Activated CD4-positive, alpha-beta T cell treated with anti-CD3 and anti-CD28 coated beads for 24 hours (primary cell): ENCODE measurements around the gene TP63.
"Not testable (repeated sequence)": the region's sequence is repeated elsewhere in the genome, so short reads cannot be mapped to it uniquely, and the experiment has no call there.

Source experiments
- DNase-seq, 2 donors: peaks; one replicate each; pipeline ENCODE4 v3.0.0-alpha.2; 2020; ENCODE audit warnings: low read depth in 2 of 2

Gene TP63

GRCh38 chr3:189631373-189631408 is at the start of gene TP63:
TP63 (plus strand) TSS chr3:189631389; CDS start chr3:189631516, 127 bp downstream.
- no peak for DNase-seq

- no peak for DNase-seq
Measured at GRCh38 chr3:189582179-189582578, 49.0 kb upstream of the TP63 start.

DNA sequence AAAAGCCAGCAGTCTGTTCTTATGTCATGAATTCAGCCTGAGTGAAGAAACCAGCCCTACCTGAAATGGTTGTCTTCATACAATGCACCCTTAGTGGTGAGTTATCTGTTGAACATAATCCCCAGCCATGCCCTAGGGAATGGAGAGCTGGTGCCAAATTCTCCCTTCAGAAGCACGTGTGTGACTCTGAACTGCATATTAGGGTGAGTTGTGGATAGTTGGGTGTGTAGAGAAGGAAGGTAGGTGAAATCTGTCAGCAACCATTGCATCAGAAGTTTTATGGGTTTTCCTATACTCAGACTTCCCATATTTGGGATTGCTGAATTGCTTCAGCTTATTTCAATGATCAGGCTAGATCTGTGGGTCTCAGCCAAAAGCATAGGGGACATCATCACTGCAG is 46.5 kb upstream of the TP63 start:
- DNase-seq = no peak

DNA sequence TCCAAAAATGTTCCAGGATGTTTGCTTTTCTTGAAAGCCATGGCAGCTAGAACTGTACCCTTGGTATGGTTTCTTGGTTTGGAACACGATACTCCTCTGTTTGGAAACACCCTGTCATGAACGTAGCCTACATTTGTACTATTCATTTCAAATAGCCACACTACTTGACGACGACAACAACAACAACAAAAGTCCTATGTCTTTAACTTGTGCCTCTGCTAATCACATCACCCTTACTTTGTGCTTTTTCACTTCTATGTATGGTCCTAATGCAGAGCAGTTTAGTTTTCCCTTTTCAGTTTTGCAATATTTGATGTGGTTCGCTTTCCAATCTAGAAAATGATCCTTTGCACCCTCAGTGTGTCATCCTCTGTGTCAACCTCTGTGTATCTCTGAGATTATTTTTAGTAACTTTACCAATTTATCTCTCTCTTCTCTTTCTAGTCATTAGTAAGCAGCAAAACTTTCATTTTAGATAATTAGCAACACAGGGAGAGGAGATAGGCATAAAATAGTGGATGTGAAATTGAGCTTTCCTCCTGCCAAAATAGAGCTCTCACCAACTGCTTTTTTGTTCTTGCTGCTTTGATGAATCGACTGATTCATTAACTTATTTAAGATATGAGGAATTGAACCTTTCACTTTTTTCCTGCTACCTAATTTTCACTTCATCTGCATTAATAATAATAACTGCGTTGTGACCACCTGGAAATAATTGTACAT is 44.1 kb upstream of the TP63 start:
- DNase-seq = no peak

- no peak for DNase-seq
Measured at GRCh38 chr3:189587664-189588040, 43.5 kb upstream of the TP63 start.

GRCh38 chr3:189588070-189588469 is 43.1 kb upstream of the TP63 start:
- no peak for DNase-seq

GRCh38 chr3:189588475-189589178 is 42.6 kb upstream of the TP63 start:
- DNase-seq = no peak

DNA sequence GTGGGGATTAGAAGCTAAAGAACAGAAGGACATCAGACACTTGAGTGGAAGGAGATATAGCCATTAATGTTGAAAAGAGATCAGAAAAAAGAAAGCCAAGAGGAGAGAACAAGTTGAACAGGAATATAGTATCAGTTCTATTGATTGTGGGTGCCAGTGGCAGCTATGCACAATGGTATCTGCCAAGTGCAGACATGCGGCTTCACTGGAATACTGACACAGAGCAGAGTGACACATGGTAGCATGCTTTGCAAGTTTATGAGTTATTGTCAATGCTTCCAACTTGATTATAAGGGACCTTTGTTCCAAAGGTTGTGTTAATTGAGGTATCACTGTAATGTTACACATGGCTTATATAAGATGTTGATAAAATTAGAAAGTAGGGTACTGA is 42.0 kb upstream of the TP63 start:
- no peak for DNase-seq

GRCh38 chr3:189590223-189590622 is 41.0 kb upstream of the TP63 start:
- DNase-seq = no peak

DNA sequence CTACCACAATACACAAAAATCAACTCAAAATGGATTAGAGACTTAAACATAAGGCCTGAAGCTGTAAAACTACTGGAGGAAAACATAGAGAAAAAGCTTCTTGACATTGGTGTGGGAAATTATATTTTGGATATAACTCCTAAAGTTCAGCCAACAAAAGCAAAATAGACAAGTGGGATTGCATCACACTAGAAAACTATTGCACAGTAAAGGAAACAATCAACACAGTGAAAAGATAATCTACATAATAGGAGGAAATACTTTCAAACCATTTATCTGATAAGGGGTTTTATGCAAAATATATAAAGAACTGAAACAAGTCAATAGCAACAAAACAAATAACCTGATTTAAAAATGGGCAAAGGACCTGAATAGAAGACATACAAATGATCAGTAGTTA is 37.6 kb upstream of the TP63 start:
- no peak for DNase-seq

DNA sequence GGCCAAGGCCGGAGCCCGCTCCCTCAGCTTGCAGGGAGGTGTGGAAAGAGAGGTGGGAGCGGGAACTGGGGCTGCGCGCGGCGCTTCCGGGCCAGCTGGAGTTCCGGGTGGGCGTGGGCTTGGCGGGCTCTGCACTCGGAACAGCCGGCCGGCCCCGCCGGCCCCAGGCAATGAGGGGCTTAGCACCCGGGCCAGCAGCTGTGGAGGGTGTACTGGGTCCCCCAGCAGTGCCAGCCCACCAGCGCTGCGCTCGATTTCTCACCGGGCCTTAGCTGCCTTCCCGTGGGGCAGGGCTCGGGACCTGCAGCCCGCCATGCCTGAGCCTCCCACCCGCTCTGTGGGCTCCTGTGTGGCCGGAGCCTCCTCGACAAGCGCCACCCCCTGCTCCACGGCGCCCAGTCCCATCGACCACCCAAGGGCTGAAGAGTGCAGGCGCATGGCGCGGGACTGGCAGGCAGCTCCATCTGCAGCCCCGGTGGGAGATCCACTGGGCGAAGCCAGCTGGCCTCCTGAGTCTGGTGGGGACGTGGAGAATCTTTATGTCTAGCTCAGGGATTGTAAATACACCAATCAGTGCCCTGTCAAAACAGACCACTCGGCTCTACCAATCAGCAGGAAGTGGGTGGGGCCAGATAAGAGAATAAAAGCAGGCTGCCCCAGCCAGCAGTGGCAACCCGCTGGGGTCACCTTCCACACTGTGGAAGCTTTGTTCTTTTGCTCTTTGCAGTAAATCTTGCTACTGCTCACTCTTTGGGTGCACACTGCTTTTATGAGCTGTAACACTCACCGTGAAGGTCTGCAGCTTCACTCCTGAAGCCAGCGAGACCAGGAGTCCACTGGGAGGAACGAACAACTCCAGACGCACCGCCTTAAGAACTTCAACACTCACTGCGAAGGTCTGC is 34.9 kb upstream of the TP63 start:
- DNase-seq = not testable (repeated sequence)

DNA sequence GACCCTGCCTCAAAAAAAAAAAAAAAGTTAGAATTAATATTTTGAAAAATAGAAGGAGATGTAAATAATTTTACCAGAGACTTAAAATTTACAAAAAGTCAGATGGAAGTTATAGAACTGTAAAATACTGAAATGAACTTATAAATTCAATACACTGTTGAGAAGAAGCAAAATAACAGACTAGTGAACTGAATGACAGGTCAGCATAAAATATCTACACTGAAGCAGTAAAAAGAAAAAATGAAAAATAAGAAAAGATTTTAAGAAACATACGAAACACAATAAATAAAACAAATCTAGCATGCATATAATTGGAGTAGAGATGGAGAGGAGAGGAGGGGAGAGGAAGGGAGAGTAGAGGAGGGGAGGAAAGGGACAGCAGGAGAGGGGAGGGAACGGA is 33.3 kb upstream of the TP63 start:
- no peak for DNase-seq

- DNase-seq = no peak
Measured at GRCh38 chr3:189598530-189599225, 32.5 kb upstream of the TP63 start.

GRCh38 chr3:189602471-189602870 is 28.7 kb upstream of the TP63 start:
- no peak for DNase-seq

- no peak for DNase-seq
Measured at GRCh38 chr3:189605717-189606116, 25.5 kb upstream of the TP63 start.

- no peak for DNase-seq
Measured at GRCh38 chr3:189606774-189607173, 24.4 kb upstream of the TP63 start.

DNA sequence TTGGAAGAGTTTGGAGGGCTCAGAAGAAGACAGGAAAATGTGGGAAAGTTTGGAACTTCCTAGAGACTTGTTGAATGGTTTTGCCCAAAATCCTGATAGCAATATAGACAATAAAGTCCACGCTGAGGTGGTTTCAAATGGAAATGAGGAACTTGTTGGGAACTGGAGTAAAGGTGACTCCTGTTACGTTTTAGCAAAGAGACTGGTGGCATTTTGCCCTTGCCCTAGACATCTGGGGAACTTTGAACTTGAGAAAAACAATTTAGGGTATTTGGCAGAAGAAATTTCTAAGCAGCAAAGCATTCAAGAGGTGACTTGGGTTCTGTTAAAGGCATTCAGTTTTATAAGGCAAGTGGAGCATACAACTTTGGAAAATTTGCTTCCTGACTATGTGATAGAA is 18.5 kb upstream of the TP63 start:
- DNase-seq = not testable (repeated sequence)

- DNase-seq = no peak
Measured at GRCh38 chr3:189613122-189613521, 18.1 kb upstream of the TP63 start.

DNA sequence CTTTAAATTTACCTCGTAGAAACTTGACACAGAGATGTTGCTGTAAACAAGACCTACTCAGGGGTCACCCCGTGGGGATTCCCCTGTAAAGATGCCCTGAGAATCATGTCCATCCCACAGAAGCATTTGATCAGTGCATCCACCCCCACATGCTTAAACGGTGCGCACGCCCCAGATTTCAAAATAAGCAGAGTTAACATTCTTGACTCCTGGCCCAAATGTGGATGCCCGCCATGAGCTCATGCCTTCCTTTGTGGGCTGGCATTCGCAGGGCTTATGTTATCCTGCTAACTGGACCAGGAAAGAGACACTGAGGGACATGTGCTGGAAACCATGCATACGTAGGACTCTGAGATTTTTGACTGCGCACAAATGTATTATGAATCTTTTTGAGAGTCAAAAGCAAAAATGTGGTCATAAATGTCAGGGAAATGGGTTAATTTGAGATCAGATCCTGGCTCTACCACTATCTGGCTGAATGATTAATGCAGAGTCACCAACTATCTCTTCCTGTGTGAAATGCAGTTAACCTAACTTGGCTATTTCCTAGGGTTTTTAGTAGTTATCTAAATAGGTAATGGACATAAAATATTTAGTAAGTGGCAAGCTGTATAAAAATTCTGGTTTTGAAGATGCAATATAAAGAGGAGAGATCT is 9.1 kb upstream of the TP63 start:
- DNase-seq = no peak

GRCh38 chr3:189622629-189623028 is 8.6 kb upstream of the TP63 start:
- DNase-seq = no peak

DNA sequence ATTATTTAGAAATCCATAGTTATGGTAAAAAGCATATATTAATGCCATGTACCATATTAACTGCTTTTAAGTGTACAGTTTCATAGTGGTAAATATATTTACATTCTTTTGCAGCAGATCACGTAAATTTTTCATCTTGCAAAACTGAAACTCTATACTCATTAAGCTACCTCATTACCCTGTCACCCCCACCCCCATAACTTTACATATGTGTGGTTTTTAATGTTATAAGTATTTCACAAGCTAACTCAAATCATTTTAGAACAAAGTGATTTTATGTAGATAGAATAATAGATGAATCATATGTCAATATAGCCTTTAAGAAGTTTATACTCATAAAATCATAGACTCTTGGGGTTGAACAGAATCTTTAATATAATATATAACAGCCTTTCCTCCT is 7.1 kb upstream of the TP63 start:
- DNase-seq = no peak

DNA sequence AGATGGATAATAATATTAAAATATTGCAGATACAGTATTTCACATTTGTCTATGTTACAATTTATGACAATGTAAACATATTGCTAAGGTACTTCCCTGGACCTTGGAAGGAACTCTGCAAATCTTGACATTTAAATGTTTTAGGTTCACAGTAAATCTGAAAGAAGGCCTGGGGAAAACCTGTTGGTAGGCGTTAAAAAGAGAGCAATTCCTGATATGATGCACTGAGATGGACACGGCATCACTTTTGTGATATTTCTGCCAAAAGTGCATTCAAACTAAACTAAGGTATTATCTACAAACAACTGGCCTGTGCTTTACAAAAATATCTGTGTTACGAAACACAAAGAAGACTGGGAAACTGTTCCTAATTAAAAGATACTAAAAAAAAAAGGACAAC is 6.1 kb upstream of the TP63 start:
- no peak for DNase-seq
